BLaER1 treated with 17β-estradiol and CSF1 and Interleukin-3, amounts not matched to agents 10 nM and 100 nM (cell line): ENCODE measurements around the gene STK17B.
A peak's percentile ranks its signal among the peaks of the same experiment; 100 is the strongest.
"Not testable (repeated sequence)": the region's sequence is repeated elsewhere in the genome, so short reads cannot be mapped to it uniquely, and the experiment has no call there.

ENCODE experiments used
- H3K27ac ChIP-seq, 11 experiments: shearing (Covaris generic); formaldehyde crosslinking; 2 replicates each; pipeline ENCODE4 v1.8.1; 2022
- H3K27me3 ChIP-seq, 11 experiments: shearing (Covaris generic); formaldehyde crosslinking; 2 replicates each; pipeline ENCODE4 v1.8.1; 2022
- H3K36me3 ChIP-seq, 11 experiments: shearing (Covaris generic); formaldehyde crosslinking; 2 replicates each; pipeline ENCODE4 v1.8.1; 2022
- H3K4me1 ChIP-seq, 10 experiments: shearing (Covaris generic); formaldehyde crosslinking; 2 replicates each; pipeline ENCODE4 v1.8.1; 2022
- H3K4me2 ChIP-seq, 11 experiments: shearing (Covaris generic); formaldehyde crosslinking; 2 replicates each; pipeline ENCODE4 v1.8.1; 2022
- H3K4me3 ChIP-seq, 10 experiments: shearing (Covaris generic); formaldehyde crosslinking; 2 replicates each; pipeline ENCODE4 v1.8.1; 2022
- H3K9ac ChIP-seq, 11 experiments: shearing (Covaris generic); formaldehyde crosslinking; 2 replicates each; pipeline ENCODE4 v1.8.1; 2022
- H3K9me3 ChIP-seq, 11 experiments: shearing (Covaris generic); formaldehyde crosslinking; replicated peaks in 1 of 11; 2 replicates each; pipeline ENCODE4 v1.8.1; 2022
- H4K20me1 ChIP-seq, 11 experiments: shearing (Covaris generic); formaldehyde crosslinking; 2 replicates each; pipeline ENCODE4 v1.8.1; 2022
- Cebpa-rat ChIP-seq, 11 experiments: shearing (Covaris generic); IDR thresholded peaks; 2 replicates each; pipeline ENCODE4 v1.8.1; 2022

STK17B gene

DNA sequence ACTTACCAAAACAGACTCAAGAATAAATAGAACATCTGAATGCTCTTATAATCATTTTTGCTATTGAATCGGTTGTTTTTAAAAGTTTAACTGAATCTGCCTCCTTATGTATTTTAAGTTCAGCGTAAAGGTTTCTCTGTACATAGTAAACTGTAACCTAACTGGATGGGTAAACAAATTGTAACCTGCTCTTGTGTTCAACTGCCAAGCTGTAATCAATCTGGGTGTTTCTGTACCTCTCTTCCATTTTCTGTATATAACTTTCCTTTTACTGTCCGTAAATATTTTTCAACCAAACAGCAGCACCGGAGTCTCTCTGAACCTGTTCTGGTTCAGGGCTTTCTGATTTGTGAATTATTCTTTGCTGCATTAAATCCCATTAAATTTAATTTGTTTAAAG lies 75.1 kb downstream of the STK17B start:
- peaks cover 6 to 8% (median 7%) of the 10 kb centered on the region in 10 experiments for H3K4me1 ChIP-seq

DNA sequence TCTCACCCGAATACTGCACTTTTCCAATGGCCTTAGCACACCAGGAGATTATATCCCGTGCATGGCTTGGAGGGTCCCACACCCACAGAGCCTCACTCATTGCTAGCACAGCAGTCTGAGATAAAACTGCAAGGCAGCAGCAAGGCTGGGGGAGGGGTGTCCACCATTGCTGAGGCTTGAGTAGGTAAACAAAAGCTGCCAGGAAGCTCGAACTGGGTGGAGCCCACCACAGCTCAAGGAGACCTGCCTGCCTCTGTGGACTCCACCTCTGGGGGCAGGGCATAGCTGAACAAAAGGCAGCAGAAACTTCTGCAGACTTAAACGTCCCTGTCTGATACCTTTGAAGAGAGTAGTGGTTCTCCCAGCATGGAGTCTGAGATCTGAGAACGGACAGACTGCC lies 81.9 kb downstream of the STK17B start:
- H3K27me3 ChIP-seq, H3K4me2 ChIP-seq, H3K36me3 ChIP-seq, H4K20me1 ChIP-seq, H3K4me3 ChIP-seq, H3K27ac ChIP-seq, H3K4me1 ChIP-seq, H3K9ac ChIP-seq: not testable (repeated sequence)
- H3K9me3 ChIP-seq: peaks cover 10 to 26% (median 16%) of the 10 kb centered on the region in 11 experiments

More for the DNA sequence above, 75.1 kb downstream of the STK17B start:
- Histone ChIP-seq H4K20me1 (no peaks in the 10 kb centered on the region), H3K9me3 (peaks cover 0 to 16% (median 12%) of the 10 kb centered on the region in 11 experiments; a peak in 12 of 22 replicates), H3K4me3 (no peak overlapping the region), H3K4me2 (no peak overlapping the region), H3K27me3 (no peaks in the 10 kb centered on the region), H3K9ac (no peak overlapping the region), H3K27ac (no peak overlapping the region), H3K36me3 (no peaks in the 10 kb centered on the region)
- no peak for TF ChIP-seq Cebpa-rat (IDR thresholded peaks at IDR 0.05)

DNA sequence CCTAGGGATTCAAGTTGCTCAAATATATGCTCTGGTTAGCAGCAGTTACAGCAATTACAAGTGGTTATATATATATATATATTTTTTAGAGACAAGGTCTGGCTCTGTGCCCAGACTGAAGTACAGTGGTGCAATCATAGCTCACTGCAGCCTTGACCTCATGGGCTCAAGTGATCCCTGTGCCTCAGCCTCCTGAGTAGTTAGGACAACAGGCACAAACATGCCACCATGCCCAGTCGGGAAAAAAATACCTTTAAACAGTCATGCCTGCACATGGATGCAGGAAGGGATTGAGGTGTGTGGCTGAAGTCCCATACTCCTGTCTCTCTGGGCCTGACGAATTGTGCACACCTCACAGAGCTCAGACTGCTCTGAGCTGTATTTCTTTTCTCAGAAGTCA lies 83.2 kb downstream of the STK17B start:
- H3K4me3 ChIP-seq: no peak overlapping the region
- no peaks in the 10 kb centered on the region for H3K27me3 ChIP-seq
- H3K9ac ChIP-seq: no peak overlapping the region
- H3K27ac ChIP-seq: no peak overlapping the region
- H3K9me3 ChIP-seq: peaks cover 18 to 29% (median 23%) of the 10 kb centered on the region in 11 experiments
- H4K20me1 ChIP-seq: no peaks in the 10 kb centered on the region
- H3K4me2 ChIP-seq: no peak overlapping the region
- 0 out of 22 replicates have a peak, but pooled peaks cover 0 to 4% (median 0%) of the 10 kb centered on the region in 11 experiments for H3K36me3 ChIP-seq
- no peaks in the 10 kb centered on the region for H3K4me1 ChIP-seq
- no peak for TF ChIP-seq Cebpa-rat (IDR thresholded peaks at IDR 0.05)

DNA sequence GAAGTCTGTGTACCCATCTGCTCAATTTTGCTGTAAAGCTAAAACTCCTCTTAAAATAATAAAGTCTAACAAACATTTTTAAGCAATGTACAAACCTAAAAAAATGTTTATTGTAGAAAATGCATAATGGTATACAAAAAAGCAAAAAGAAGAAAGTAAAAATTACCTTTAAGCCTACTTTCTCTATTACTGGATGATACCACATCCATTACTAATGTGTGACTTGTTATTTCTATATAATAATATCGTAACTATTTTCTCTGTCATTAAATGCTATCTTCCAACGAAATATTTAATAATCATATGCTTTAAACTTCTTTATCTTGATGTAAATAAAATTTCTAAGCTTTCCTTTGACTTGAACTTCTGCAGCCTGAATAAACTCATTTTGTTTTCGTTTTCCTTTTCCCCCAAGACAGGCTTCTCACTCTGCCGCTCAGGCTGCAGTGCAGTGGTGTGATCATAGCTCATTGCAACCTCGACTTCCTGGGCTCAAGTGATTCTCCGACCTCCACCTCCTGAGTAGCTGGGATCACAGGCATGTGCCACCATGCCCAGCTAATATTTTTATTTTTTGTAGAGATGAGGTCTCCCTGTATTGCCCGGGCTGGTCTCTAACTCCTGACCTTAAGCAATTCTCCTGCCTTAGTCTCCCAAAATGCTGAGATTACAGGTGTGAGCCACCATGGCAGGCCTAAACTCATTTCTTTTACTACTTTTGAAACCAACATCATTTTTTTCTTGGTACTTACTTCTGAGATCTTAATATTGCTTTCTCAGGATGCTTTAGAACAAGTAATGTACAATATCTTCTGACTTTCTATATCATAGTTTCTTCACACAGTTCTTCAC lies 84.6 kb downstream of the STK17B start:
- Histone ChIP-seq H3K4me3 (no peak overlapping the region), H3K4me1 (no peaks in the 10 kb centered on the region), H3K9ac (no peak overlapping the region), H3K27ac (no peak overlapping the region), H3K4me2 (no peak overlapping the region), H3K36me3 (0 out of 22 replicates have a peak, but pooled peaks cover 0 to 4% (median 0%) of the 10 kb centered on the region in 11 experiments), H4K20me1 (no peaks in the 10 kb centered on the region), H3K27me3 (no peaks in the 10 kb centered on the region), H3K9me3 (peaks cover 29 to 42% (median 35%) of the 10 kb centered on the region in 11 experiments)
- TF ChIP-seq Cebpa-rat (IDR thresholded peaks at IDR 0.05): no peak

DNA sequence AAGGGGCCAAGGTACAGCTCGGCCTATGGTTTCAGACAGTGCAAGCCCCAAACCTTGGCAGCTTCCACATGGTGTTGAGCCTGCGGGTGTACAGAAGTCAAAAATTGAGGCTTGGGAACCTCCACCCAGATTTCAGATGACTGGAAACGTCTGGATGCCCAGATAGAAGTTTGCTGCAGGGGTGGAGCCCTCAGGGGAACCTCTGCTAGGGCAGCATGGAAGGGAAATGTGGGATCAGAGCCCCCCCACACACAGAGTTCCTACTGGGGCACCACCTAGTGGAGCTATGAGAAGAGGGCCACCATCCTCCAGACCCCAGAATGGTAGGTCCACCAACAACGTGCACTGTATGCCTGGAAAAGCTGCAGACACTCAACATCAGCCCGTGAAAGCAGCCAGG lies 87.8 kb downstream of the STK17B start:
- no peak for TF ChIP-seq Cebpa-rat (IDR thresholded peaks at IDR 0.05)
- no peak overlapping the region for H3K4me2 ChIP-seq
- no peak overlapping the region for H3K27ac ChIP-seq
- no peaks in the 10 kb centered on the region for H3K27me3 ChIP-seq
- no peak overlapping the region for H3K9ac ChIP-seq
- peak overlapping the region in 2 of 10 experiments; percentile 7 to 18; a peak in 1 of 20 replicates for H3K4me3 ChIP-seq
- H3K4me1 ChIP-seq: peaks cover 0 to 7% (median 2%) of the 10 kb centered on the region in 10 experiments; a peak in 6 of 20 replicates
- H4K20me1 ChIP-seq: no peaks in the 10 kb centered on the region
- H3K36me3 ChIP-seq: 0 out of 22 replicates have a peak, but pooled peaks cover 0 to 4% (median 0%) of the 10 kb centered on the region in 11 experiments
- peaks cover 29 to 38% (median 35%) of the 10 kb centered on the region in 11 experiments for H3K9me3 ChIP-seq
